ENCODE data around the gene CEND1.
A peak's percentile ranks its signal among the peaks of the same experiment; 100 is the strongest.

CEND1 gene

GRCh38 chr11:827146-827896 is 37.4 kb upstream of the CEND1 start:
- DNase-seq (ENCODE audit: low read depth in 2 of 2), result no peak

GRCh38 chr11:826836-827145 is 36.9 kb upstream of the CEND1 start:
- no peak for DNase-seq (ENCODE audit: low read depth in 2 of 2)

- DNase-seq (ENCODE audit: low read depth in 2 of 2), result no peak
Observed at GRCh38 chr11:826227-826621, 36.3 kb upstream of the CEND1 start.

GRCh38 chr11:825366-826226 is 35.7 kb upstream of the CEND1 start:
- no peak for DNase-seq (ENCODE audit: low read depth in 2 of 2)

GRCh38 chr11:824942-825341 is 35.1 kb upstream of the CEND1 start:
- no peak for DNase-seq (ENCODE audit: low read depth in 2 of 2)

- no peak for DNase-seq (ENCODE audit: low read depth in 2 of 2)
Observed at GRCh38 chr11:824292-824880, 34.5 kb upstream of the CEND1 start.

- no peak for DNase-seq (ENCODE audit: low read depth in 2 of 2)
Observed at GRCh38 chr11:823441-824291, 33.8 kb upstream of the CEND1 start.

GRCh38 chr11:821512-822371 is 31.9 kb upstream of the CEND1 start:
- DNase-seq (ENCODE audit: low read depth in 2 of 2), result no peak

GRCh38 chr11:820655-821511 is 31.0 kb upstream of the CEND1 start:
- DNase-seq (ENCODE audit: low read depth in 2 of 2), result no peak

- DNase-seq (ENCODE audit: low read depth in 2 of 2), result no peak
Observed at GRCh38 chr11:819943-820649, 30.2 kb upstream of the CEND1 start.

- DNase-seq (ENCODE audit: low read depth in 2 of 2), result peak; percentile 47 to 64
Observed at GRCh38 chr11:819129-819931, 29.4 kb upstream of the CEND1 start.

- no peak for DNase-seq (ENCODE audit: low read depth in 2 of 2)
Observed at GRCh38 chr11:818396-819128, 28.7 kb upstream of the CEND1 start, which contains the start of gene PNPLA2. TSS of gene PNPLA2 (plus strand) at chr11:818914. CDS start at chr11:819719, 805 bp downstream.

- no peak for DNase-seq (ENCODE audit: low read depth in 2 of 2)
Observed at GRCh38 chr11:816433-816779, 26.5 kb upstream of the CEND1 start.

GRCh38 chr11:815675-816432 is 26.0 kb upstream of the CEND1 start:
- DNase-seq (ENCODE audit: low read depth in 2 of 2), result no peak

- no peak for DNase-seq (ENCODE audit: low read depth in 2 of 2)
Observed at GRCh38 chr11:813456-814096, 23.7 kb upstream of the CEND1 start.

GRCh38 chr11:813072-813455 is 23.2 kb upstream of the CEND1 start:
- no peak for DNase-seq (ENCODE audit: low read depth in 2 of 2)

GRCh38 chr11:812390-812789 is 22.5 kb upstream of the CEND1 start:
- no peak for DNase-seq (ENCODE audit: low read depth in 2 of 2)

Data from fibroblast of skin of left biceps (primary cell).